Ishikawa (cell line): Measurements from ENCODE around the gene CAMTA1.

ENCODE experiments used
- CEBPB ChIP-seq: IDR thresholded peaks from 2 replicates; pipeline ENCODE4 v1.6.1; 2012
- CREB1 ChIP-seq: IDR thresholded peaks from 2 replicates; pipeline ENCODE4 v1.6.1; 2012; ENCODE audit warnings: low read depth
- EGR1 ChIP-seq: IDR thresholded peaks from 2 replicates; pipeline ENCODE4 v1.6.1; 2012
- EP300 ChIP-seq: IDR thresholded peaks from 2 replicates; pipeline ENCODE4 v1.6.1; 2012; ENCODE audit warnings: borderline replicate concordance
- FOXM1 ChIP-seq: IDR thresholded peaks from 2 replicates; pipeline ENCODE4 v1.6.1; 2012; ENCODE audit warnings: low read depth, borderline replicate concordance
- NFIC ChIP-seq: IDR thresholded peaks from 2 replicates; pipeline ENCODE4 v1.6.1; 2012
- RAD21 ChIP-seq: IDR thresholded peaks from 2 replicates; pipeline ENCODE4 v1.6.1; 2012; ENCODE audit warnings: low read depth
- TAF1 ChIP-seq: IDR thresholded peaks from 2 replicates; pipeline ENCODE4 v1.6.1; 2012; ENCODE audit warnings: low read depth, mild to moderate bottlenecking
- TCF12 ChIP-seq: IDR thresholded peaks from 2 replicates; pipeline ENCODE4 v1.6.1; 2012; ENCODE audit warnings: low read depth
- TEAD4 ChIP-seq: IDR thresholded peaks from 2 replicates; pipeline ENCODE4 v1.6.1; 2012
- YY1 ChIP-seq: IDR thresholded peaks from 2 replicates; pipeline ENCODE4 v1.6.1; 2012; ENCODE audit warnings: low read depth
- ZBTB7A ChIP-seq: IDR thresholded peaks from 2 replicates; pipeline ENCODE4 v1.6.1; 2012; ENCODE audit warnings: low read depth
- TF ChIP-seq, protein P1 (sequence below): IDR thresholded peaks from 2 replicates; pipeline ENCODE4 v1.6.1; 2012
- TF ChIP-seq, protein P2 (sequence below): IDR thresholded peaks from 2 replicates; pipeline ENCODE4 v1.6.1; 2012
- TF ChIP-seq, protein P3 (sequence below): IDR thresholded peaks from 2 replicates; pipeline ENCODE4 v1.6.1; 2012; ENCODE audit warnings: low read depth, mild to moderate bottlenecking

The CAMTA1 gene

DNA sequence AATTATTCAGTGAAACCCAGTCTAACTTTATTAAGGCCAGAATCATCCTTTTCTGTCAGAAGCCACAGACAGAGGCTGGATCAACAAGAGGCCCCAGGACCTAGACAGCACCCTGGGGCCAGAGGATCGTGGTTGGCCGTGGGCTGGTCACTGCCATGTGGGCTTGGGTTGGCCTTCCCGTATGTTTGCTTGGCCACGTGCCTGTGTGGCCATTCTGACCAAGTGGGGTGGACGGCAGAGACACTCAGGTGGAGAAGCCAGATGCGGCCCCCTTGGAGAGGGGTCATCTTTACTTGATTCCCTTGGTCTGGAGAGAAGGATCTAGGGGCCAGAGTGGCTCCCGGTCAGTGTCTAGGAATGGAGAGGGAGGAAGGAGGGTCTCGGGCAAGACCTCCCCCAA, 327.9 kb downstream of the CAMTA1 start:
- TF ChIP-seq TAF1 (no peak), TEAD4 (no peak), NFIC (no peak), EGR1 (no peak), CREB1 (no peak), ZBTB7A (no peak), EP300 (no peak), RAD21 (no peak), TCF12 (no peak), CEBPB (no peak), YY1 (no peak)
- TF ChIP-seq, protein P1, sequence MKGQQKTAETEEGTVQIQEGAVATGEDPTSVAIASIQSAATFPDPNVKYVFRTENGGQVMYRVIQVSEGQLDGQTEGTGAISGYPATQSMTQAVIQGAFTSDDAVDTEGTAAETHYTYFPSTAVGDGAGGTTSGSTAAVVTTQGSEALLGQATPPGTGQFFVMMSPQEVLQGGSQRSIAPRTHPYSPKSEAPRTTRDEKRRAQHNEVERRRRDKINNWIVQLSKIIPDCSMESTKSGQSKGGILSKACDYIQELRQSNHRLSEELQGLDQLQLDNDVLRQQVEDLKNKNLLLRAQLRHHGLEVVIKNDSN = no peak
- TF ChIP-seq, protein P2, sequence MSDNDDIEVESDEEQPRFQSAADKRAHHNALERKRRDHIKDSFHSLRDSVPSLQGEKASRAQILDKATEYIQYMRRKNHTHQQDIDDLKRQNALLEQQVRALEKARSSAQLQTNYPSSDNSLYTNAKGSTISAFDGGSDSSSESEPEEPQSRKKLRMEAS = no peak

DNA sequence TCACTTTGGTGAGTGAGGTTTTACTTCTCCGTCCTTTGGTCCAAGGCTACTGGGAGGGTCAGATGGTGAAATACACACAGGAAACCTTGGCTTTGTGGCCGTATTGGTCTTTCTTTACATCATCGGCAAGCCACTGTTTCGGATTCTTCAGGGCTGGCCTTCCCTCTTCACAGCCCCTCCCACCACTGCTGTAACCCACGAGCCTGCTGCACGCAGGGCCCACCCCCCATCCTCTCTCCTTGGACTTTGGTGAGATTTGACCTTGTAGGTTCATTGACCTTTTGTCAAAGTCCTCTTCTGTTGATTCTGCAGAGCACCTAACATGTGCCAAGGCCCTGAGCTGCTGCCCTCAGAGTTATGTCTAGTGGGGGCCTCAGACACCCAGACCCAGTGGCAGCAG, 328.6 kb downstream of the CAMTA1 start:
- TF ChIP-seq FOXM1 = no peak
- TF ChIP-seq, protein P3, sequence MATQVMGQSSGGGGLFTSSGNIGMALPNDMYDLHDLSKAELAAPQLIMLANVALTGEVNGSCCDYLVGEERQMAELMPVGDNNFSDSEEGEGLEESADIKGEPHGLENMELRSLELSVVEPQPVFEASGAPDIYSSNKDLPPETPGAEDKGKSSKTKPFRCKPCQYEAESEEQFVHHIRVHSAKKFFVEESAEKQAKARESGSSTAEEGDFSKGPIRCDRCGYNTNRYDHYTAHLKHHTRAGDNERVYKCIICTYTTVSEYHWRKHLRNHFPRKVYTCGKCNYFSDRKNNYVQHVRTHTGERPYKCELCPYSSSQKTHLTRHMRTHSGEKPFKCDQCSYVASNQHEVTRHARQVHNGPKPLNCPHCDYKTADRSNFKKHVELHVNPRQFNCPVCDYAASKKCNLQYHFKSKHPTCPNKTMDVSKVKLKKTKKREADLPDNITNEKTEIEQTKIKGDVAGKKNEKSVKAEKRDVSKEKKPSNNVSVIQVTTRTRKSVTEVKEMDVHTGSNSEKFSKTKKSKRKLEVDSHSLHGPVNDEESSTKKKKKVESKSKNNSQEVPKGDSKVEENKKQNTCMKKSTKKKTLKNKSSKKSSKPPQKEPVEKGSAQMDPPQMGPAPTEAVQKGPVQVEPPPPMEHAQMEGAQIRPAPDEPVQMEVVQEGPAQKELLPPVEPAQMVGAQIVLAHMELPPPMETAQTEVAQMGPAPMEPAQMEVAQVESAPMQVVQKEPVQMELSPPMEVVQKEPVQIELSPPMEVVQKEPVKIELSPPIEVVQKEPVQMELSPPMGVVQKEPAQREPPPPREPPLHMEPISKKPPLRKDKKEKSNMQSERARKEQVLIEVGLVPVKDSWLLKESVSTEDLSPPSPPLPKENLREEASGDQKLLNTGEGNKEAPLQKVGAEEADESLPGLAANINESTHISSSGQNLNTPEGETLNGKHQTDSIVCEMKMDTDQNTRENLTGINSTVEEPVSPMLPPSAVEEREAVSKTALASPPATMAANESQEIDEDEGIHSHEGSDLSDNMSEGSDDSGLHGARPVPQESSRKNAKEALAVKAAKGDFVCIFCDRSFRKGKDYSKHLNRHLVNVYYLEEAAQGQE = no peak

DNA sequence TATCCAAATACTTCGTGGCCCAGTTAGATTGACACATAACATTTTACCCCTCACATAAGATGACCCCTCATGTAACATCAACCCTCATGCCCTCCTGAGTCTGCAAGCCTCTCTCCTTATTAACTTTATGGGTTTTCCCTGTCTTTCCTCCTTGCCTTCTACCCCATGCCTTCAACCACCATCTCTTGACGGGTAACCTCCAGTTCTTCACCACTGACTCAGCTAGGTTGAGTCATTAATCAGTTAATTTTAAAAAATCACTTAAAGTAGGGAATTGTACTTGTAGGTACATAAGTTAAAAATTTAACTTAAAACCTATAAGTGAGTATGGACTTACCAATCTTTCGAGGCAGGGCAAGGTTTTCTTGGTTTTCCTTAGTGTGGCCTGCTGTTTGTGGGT, 330.7 kb downstream of the CAMTA1 start:
- no peak for TF ChIP-seq CREB1
- TF ChIP-seq RAD21 = no peak
- TF ChIP-seq YY1 = no peak

DNA sequence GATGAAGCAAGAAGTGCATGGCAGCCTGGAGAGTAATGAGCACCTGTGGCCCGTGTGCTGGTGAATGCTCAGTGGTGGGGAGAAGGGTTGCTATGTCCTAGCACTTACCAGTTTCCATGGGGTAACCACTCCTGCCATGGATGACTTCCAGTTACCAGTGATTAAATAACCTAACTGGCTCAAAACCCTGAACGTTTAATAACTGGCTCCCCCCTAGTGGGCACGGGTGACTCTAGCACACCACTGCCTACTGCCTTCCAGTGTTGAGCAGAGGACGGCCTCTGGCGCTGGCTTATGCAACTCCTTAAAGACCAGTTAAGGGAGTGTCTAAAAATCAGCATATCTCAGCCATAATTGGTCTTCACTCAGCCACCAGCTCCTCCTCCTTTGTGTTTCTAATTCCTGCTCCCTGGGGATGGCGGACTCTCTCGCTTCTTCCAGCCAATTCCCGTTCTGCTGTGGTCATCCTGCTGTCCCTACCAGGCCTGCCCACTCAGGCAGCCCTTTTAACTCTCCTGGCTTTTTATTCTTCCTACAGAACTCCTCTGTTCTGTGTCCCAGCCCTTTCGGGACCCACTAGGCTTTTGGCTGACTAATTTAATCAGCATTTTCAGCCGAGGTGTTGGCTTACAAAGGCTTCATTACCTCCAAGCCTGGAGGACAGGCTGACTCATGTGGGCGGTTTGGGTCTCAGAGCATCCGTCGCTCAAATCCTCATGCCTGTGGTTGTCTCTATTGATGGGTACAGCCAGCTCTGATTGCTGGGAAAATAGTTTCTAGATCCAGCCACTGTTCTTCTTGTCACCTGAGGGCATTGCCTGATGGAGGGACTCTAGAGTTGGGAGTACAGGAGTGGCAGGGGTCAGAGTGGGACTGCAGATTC, 332.4 kb downstream of the CAMTA1 start:
- TF ChIP-seq EGR1 (no peak), CEBPB (0 out of 2 replicates have a peak, but pooled peaks have one; percentile 22)

DNA sequence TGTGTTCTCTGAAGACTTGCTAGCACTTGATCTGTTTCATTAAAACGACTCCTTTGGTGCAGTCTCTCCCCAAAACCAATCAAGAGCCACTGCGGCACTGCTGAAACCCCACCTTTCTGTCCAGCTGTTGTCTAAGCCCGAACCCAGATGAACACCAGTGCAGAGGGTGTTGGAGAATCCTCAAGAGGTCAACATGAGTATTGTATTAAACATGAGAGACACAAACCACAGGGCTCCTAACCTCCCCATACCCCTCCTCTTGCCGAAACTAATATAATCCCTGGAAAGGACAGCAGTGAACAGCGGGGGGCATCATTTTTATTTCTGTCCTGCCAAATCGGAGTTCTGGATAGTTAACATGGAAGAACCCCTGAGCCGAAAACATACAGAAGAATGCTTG, 333.9 kb downstream of the CAMTA1 start:
- TF ChIP-seq, protein P3 = no peak
- TF ChIP-seq RAD21 = no peak
- no peak for TF ChIP-seq EP300
- no peak for TF ChIP-seq CREB1
- no peak for TF ChIP-seq YY1
- TF ChIP-seq TEAD4 = no peak
- TF ChIP-seq ZBTB7A = no peak
- no peak for TF ChIP-seq FOXM1
- no peak for TF ChIP-seq EGR1
- TF ChIP-seq, protein P1 = no peak
- no peak for TF ChIP-seq TAF1
- no peak for TF ChIP-seq TCF12

DNA sequence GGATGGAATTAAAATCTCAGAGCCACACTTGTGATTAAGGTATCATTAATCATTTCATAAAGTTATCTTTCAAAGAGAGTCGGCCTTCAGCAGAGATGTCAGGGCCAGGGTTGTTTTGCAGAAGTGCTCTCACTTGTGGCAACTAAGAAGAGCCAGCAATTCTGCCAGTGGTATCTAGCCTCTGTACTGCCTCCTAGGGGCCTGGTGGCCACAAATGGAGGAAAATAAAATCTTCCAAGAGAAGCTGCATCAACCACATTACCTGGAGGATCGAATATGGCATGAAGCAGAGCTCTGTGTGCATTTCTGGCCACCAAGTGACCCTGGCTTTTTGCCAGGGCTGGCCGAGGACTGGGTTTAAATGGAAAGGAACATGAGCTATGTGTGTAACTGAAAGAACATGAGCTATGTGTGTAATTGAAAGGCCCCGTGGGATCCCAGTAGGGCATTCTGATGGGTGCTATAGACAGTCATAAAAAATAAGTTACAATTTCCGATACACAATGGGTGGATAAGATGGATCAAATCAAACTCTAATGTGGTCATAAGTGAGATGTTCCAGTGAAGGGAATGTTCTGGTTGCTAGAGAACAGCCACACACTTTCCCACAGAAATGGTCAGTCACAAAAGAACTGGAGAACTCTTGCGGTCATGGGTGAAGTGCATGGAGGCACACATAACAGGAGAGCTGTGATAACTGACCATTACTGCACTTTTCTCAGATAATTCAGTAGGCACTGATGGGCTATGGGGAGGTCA, 335.8 kb downstream of the CAMTA1 start:
- TF ChIP-seq, protein P2 = no peak
- TF ChIP-seq, protein P3 = no peak
- TF ChIP-seq EP300 = no peak
- TF ChIP-seq ZBTB7A = no peak
- TF ChIP-seq FOXM1 = no peak
- TF ChIP-seq TAF1 = no peak
- TF ChIP-seq CEBPB = no peak
- TF ChIP-seq EGR1 = no peak
- no peak for TF ChIP-seq NFIC
- TF ChIP-seq, protein P1 = no peak
- TF ChIP-seq TEAD4 = no peak
- no peak for TF ChIP-seq YY1
- TF ChIP-seq TCF12 = no peak
- TF ChIP-seq CREB1 = no peak
